ENCODE results near the gene HIPK4. TPM values are rescaled to one million over a fixed set of nuclear protein-coding genes. Genes with fewer than 3 reads are reported as not detected.

Gene HIPK4
- total RNA-seq, 1 experiment from 2014 or later = not detected

- Histone ChIP-seq H3K27me3 (ENCODE audit: low read length) (no peaks in the 10 kb centered on the region), H2AFZ (ENCODE audit: low read length) (no peak overlapping the region), H3K4me3 (ENCODE audit: low read length) (no peak overlapping the region), H3K9ac (ENCODE audit: low read length) (no peak overlapping the region), H4K20me1 (ENCODE audit: low read length) (no peaks in the 10 kb centered on the region), H3K4me1 (ENCODE audit: insufficient read depth, low read length) (no peaks in the 10 kb centered on the region), H3K27ac (ENCODE audit: low read length) (no peak overlapping the region), H3K4me2 (ENCODE audit: low read length) (no peak overlapping the region), H3K79me2 (ENCODE audit: low read length) (no peaks in the 10 kb centered on the region), H3F3A (ENCODE audit: low read length, unreplicated experiment) (no peaks in the 10 kb centered on the region), H3K9me2 (replicated peaks; ENCODE audit: low read length) (no peaks in the 10 kb centered on the region), H3K36me3 (ENCODE audit: low read depth, low read length) (no peaks in the 10 kb centered on the region), H3K9me3 (ENCODE audit: low read length) (no peaks in the 10 kb centered on the region)
- intact Hi-C loops (cut with micrococcal nuclease) = no loop called here
- no peak for TF ChIP-seq EZH2phosphoT487 (IDR thresholded peaks at IDR 0.05; ENCODE audit: borderline replicate concordance, low read length)
- no peak for DNase-seq
- CTCF ChIA-PET = no interaction called here
- no TSS peak for BruUV-seq (replicated peaks)
- POLR2A ChIA-PET (ENCODE audit: unreplicated experiment) = no interaction called here
- ATAC-seq = no peak
Observed at GRCh38 chr19:40415768-40416167, 25.8 kb upstream of the HIPK4 start.

DNA sequence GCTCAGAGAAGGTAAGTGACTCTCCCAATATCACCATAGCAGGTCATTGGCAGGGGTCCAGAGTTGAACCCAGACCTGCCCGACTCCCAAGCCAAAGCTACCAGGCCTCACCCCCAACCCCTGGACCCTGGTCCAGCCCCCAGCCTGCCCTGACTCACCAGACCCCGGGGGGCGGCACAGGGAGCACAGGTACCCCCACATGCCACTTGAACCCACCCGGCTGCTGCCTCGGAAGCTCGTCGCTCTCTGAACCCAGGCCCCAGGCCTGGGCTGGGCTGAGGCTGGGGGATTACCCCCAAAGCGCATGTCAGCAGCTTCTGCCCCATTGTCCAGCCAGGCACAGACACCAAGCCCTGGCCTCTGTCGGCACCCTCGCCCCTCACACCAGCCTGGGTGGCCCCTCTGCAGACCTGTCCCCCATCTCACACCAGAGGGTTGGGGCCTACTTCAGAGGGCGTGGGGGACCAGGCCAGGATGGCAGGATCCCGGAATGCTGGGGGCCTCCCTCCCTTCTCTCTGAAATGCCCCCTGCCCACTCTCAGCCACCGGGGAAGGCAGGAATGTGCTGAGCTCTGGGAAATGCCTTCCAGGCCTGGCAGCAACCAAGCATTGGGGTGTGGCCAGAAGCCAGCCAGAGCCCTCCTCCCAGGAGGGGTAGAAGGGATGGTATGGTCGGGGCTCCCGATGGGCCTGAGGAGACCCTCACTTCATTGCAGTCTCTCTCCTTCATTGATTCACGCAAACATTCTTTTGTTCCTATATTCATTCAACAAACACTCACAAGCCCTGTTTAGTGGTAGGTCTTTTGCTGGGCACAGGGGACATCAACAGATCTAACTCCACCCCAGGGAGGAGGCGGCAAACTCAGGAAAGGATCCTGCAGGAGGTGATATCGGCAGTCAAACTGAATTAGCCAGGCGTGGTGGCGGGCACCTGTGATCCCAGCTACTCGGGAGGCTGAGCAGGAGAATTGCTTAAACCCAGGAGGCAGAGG, 24.9 kb upstream of the HIPK4 start:
- H3K27ac ChIP-seq (ENCODE audit: low read length) = no peak overlapping the region

DNA sequence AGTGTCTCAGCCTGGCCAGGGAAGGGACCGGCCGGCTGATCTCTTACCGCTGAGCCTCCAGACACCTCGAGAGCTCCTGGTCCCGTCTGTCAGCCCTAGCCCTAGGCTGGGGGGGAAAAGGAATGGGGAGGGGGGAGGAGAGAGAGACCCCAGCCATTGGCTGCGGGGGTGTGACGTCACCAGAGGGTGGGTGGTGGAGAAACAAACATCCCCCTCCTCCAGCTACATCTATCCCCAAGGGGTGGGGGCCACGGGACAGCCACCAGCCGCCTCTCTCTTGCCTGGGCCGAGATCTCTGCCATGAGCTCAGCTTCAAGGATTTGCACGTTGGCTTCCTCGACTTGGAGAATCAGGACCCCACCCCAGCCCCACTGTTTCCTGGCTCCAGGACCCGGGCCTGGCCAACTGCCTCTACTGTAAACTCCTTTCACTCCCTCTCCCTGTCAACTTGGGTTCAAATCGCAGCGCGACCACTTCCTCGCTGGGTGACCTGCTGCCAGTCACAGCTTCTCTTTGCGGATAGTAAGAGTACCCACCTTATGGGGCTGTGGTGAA, 23.4 kb upstream of the HIPK4 start, which contains the start of gene PRX:
PRX (minus strand) TSS at position 88 of the 555 bp plus-strand sequence. CDS start 5,446 bp downstream, outside the sequence.
- H3K4me2 ChIP-seq (ENCODE audit: low read length) = no peak within 1 kb of the TSS
- no peak within 1 kb of the TSS for H3K4me3 ChIP-seq (ENCODE audit: low read length)
- no peaks in the 10 kb centered on the region for H3K27me3 ChIP-seq (ENCODE audit: low read length)
- H3K27ac ChIP-seq (ENCODE audit: low read length) = no peak within 1 kb of the TSS
- no peak within 1 kb of the TSS for H2AFZ ChIP-seq (ENCODE audit: low read length)
- H3K4me1 ChIP-seq (ENCODE audit: insufficient read depth, low read length) = no peaks in the 10 kb centered on the region
- H3F3A ChIP-seq (ENCODE audit: low read length, unreplicated experiment) = no peaks in the 10 kb centered on the region
- no peaks in the 10 kb centered on the region for H3K9me2 ChIP-seq (replicated peaks; ENCODE audit: low read length)
- no TSS peak for BruUV-seq (replicated peaks)
- H3K36me3 ChIP-seq (ENCODE audit: low read depth, low read length) = no peaks in the 10 kb centered on the region
- DNase-seq (no peak), ATAC-seq (no peak)
- no peak within 1 kb of the TSS for H3K9ac ChIP-seq (ENCODE audit: low read length)
- intact Hi-C loops (cut with micrococcal nuclease) = no loop called here
- CTCF ChIA-PET = no interaction called here
- no peaks in the 10 kb centered on the region for H4K20me1 ChIP-seq (ENCODE audit: low read length)
- no peaks in the 10 kb centered on the region for H3K9me3 ChIP-seq (ENCODE audit: low read length)
- TF ChIP-seq EZH2 (IDR thresholded peaks at IDR 0.05; ENCODE audit: low read length, unreplicated experiment) (no peak), EZH2phosphoT487 (IDR thresholded peaks at IDR 0.05; ENCODE audit: borderline replicate concordance, low read length) (no peak)
- TF ChIP-seq, protein P1, sequence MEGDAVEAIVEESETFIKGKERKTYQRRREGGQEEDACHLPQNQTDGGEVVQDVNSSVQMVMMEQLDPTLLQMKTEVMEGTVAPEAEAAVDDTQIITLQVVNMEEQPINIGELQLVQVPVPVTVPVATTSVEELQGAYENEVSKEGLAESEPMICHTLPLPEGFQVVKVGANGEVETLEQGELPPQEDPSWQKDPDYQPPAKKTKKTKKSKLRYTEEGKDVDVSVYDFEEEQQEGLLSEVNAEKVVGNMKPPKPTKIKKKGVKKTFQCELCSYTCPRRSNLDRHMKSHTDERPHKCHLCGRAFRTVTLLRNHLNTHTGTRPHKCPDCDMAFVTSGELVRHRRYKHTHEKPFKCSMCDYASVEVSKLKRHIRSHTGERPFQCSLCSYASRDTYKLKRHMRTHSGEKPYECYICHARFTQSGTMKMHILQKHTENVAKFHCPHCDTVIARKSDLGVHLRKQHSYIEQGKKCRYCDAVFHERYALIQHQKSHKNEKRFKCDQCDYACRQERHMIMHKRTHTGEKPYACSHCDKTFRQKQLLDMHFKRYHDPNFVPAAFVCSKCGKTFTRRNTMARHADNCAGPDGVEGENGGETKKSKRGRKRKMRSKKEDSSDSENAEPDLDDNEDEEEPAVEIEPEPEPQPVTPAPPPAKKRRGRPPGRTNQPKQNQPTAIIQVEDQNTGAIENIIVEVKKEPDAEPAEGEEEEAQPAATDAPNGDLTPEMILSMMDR (conservative IDR thresholded peaks at IDR 0.05; ENCODE audit: low read depth, low read length) = no peak
- POLR2A ChIA-PET (ENCODE audit: unreplicated experiment) = no interaction called here
- H3K79me2 ChIP-seq (ENCODE audit: low read length) = no peaks in the 10 kb centered on the region

More for the DNA sequence above, 24.9 kb upstream of the HIPK4 start:
- TF ChIP-seq, protein P1 (conservative IDR thresholded peaks at IDR 0.05; ENCODE audit: low read depth, low read length) = no peak
- TF ChIP-seq EZH2 (IDR thresholded peaks at IDR 0.05; ENCODE audit: low read length, unreplicated experiment) (no peak), EZH2phosphoT487 (IDR thresholded peaks at IDR 0.05; ENCODE audit: borderline replicate concordance, low read length) (no peak)
- no peaks in the 10 kb centered on the region for H3K9me3 ChIP-seq (ENCODE audit: low read length)
- H3K9ac ChIP-seq (ENCODE audit: low read length) = no peak overlapping the region
- H3K36me3 ChIP-seq (ENCODE audit: low read depth, low read length) = no peaks in the 10 kb centered on the region
- H3K9me2 ChIP-seq (replicated peaks; ENCODE audit: low read length) = no peaks in the 10 kb centered on the region
- H4K20me1 ChIP-seq (ENCODE audit: low read length) = no peaks in the 10 kb centered on the region
- no peak for ATAC-seq
- BruUV-seq (replicated peaks) = no TSS peak
- H3K4me1 ChIP-seq (ENCODE audit: insufficient read depth, low read length) = no peaks in the 10 kb centered on the region
- no peaks in the 10 kb centered on the region for H3F3A ChIP-seq (ENCODE audit: low read length, unreplicated experiment)
- intact Hi-C loops (cut with micrococcal nuclease) = no loop called here
- CTCF ChIA-PET = interaction anchor here (0.5 kb wide), 1 partner anchor 131 kb away, joined by 3 read pairs; no protein-coding TSS in a partner anchor
- DNase-seq = no peak
- POLR2A ChIA-PET (ENCODE audit: unreplicated experiment) = interaction anchor here (0.5 kb wide), 1 partner anchor 20 kb away, joined by 3 read pairs; no protein-coding TSS in a partner anchor
- no peak overlapping the region for H3K4me3 ChIP-seq (ENCODE audit: low read length)
- no peak overlapping the region for H2AFZ ChIP-seq (ENCODE audit: low read length)
- H3K79me2 ChIP-seq (ENCODE audit: low read length) = no peaks in the 10 kb centered on the region
- no peak overlapping the region for H3K4me2 ChIP-seq (ENCODE audit: low read length)
- no peaks in the 10 kb centered on the region for H3K27me3 ChIP-seq (ENCODE audit: low read length)

Data from PC-3 (cell line).